ENCODE results near the gene NXPH3. TPM values are rescaled to one million over a fixed set of nuclear protein-coding genes. Genes with fewer than 3 reads are reported as not detected.

Gene NXPH3
- total RNA-seq, 1 experiment from 2014 or later: not detected

DNA sequence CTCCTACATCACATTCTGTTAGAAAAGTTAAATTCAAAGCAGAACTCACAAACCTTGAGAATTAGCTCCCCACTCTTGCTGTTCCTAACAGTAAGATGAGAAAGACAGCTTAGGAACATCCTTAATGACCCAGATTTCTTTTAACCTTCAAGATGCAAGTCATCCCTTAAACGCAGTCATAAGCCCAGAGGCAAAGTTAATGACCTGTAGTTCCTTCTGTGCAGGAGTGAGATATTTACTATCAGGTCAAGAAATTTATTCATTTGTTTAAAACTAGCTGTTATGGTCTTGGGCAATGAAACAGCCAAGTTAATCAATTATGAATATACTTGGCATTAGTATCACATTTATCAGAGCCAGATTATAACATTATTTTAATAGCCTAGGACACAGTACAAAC lies 37.1 kb downstream of the NXPH3 start:
- Histone ChIP-seq H3K4me2 (ENCODE audit: low read depth, low read length, poor library complexity, severe bottlenecking) (no peak overlapping the region), H3K36me3 (ENCODE audit: insufficient read depth, low read length) (peaks cover 22% of the 10 kb centered on the region; the same call in 1 of the 2 replicates), H3K9me2 (replicated peaks; ENCODE audit: insufficient read depth, low read length) (no peaks in the 10 kb centered on the region), H3K27ac (ENCODE audit: low read length) (no peak overlapping the region), H3K27me3 (ENCODE audit: low read length) (no peaks in the 10 kb centered on the region), H3K9me3 (ENCODE audit: low read length) (no peaks in the 10 kb centered on the region), H3K4me3 (ENCODE audit: low read length) (no peak overlapping the region), H3K4me1 (ENCODE audit: low read length) (no peaks in the 10 kb centered on the region), H2AFZ (ENCODE audit: low read length) (no peak overlapping the region), H3K9ac (ENCODE audit: low read length) (no peak overlapping the region), H4K20me1 (ENCODE audit: insufficient read depth, low read depth, low read length) (no peaks in the 10 kb centered on the region), H3K79me2 (ENCODE audit: low read length) (peaks cover 36% of the 10 kb centered on the region)
- no peak for DNase-seq

DNA sequence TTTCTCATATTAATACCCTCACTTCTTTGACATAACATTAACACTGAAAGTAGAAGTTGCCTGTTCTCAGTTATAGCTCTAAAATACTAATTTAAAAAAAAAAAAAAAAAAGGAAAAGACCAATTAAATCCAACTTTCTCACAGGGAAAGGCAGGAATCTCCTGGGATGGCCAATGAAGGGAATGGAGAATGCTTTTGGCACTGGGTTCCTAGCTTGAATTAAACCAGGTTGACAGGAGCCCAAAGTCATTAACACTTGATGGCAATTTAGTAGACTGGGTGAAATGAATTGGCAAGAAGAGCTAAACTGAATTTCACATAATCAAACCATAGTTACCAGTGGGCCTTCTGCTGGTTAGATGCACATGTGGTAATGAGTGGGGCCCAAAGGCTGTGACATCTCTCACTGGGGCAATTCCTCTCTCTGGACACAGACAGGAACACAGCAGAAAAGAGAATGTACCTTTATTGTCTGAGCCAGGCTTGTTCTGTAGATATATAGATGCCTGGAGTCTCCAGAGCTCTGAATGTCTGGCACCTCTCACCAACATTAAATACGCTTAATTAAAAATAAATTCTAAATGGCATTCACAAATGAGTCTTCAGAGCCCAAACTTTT lies 37.6 kb downstream of the NXPH3 start:
- DNase-seq: no peak
- H3K9ac ChIP-seq (ENCODE audit: low read length): no peak overlapping the region
- H3K36me3 ChIP-seq (ENCODE audit: insufficient read depth, low read length): peaks cover 23% of the 10 kb centered on the region; the same call in 1 of the 2 replicates
- H3K27ac ChIP-seq (ENCODE audit: low read length): no peak overlapping the region
- no peak overlapping the region for H3K4me2 ChIP-seq (ENCODE audit: low read depth, low read length, poor library complexity, severe bottlenecking)
- no peak overlapping the region for H2AFZ ChIP-seq (ENCODE audit: low read length)
- no peaks in the 10 kb centered on the region for H4K20me1 ChIP-seq (ENCODE audit: insufficient read depth, low read depth, low read length)
- H3K79me2 ChIP-seq (ENCODE audit: low read length): peaks cover 41% of the 10 kb centered on the region
- H3K27me3 ChIP-seq (ENCODE audit: low read length): no peaks in the 10 kb centered on the region
- no peaks in the 10 kb centered on the region for H3K4me1 ChIP-seq (ENCODE audit: low read length)
- H3K4me3 ChIP-seq (ENCODE audit: low read length): no peak overlapping the region
- no peaks in the 10 kb centered on the region for H3K9me3 ChIP-seq (ENCODE audit: low read length)
- H3K9me2 ChIP-seq (replicated peaks; ENCODE audit: insufficient read depth, low read length): no peaks in the 10 kb centered on the region

DNA sequence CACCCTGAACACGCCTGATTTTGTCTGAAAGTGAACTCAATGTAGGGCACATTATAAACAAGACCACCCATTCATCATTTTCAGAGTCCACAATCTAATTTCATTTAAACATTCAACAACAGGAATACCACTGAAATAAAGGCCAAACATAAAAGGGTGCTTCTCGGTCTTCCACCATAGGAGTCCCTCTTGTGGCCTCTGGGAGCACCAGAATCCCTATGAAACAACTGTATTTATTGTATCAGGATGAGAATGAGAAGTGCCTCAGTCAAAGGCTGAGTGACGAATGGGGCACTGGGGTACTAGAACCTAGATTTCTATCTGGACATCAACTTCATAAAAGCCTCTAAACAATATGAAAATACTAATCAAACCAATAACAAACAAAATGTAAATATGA lies 40.4 kb downstream of the NXPH3 start:
- Histone ChIP-seq H3K9me2 (replicated peaks; ENCODE audit: insufficient read depth, low read length) (no peaks in the 10 kb centered on the region), H3K4me2 (ENCODE audit: low read depth, low read length, poor library complexity, severe bottlenecking) (no peak overlapping the region), H3K36me3 (ENCODE audit: insufficient read depth, low read length) (peaks cover 29% of the 10 kb centered on the region; the same call in 1 of the 2 replicates), H3K4me1 (ENCODE audit: low read length) (no peaks in the 10 kb centered on the region), H3K9ac (ENCODE audit: low read length) (no peak overlapping the region), H2AFZ (ENCODE audit: low read length) (no peak overlapping the region), H4K20me1 (ENCODE audit: insufficient read depth, low read depth, low read length) (no peaks in the 10 kb centered on the region), H3K4me3 (ENCODE audit: low read length) (no peak overlapping the region), H3K27ac (ENCODE audit: low read length) (no peak overlapping the region), H3K9me3 (ENCODE audit: low read length) (no peaks in the 10 kb centered on the region), H3K27me3 (ENCODE audit: low read length) (no peaks in the 10 kb centered on the region), H3K79me2 (ENCODE audit: low read length) (peaks cover 45% of the 10 kb centered on the region)
- no peak for DNase-seq

DNA sequence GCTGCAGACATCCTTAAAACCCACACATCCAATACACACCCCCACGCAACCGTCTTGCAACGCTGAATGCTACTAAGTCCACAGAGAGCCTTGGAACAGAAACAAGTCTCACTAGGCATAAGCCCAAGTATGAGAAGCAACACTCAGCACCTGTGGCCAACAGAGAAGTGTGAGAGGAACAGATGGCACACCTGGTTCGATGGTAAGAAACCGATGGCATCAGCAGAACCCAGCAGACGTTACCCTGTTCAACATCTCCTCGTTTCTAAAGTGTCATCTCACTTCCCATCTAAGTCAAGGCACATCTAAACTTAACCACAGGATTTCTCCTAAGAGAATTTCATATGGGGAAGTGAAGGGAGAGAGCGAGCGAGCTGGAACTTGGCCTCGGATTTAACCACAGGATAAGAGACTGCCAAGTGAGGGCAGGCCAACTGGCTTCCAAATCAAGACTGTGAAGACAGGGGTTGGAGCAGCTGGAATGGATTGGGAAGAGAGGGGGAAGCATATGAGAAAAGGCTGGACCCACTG lies 41.0 kb downstream of the NXPH3 start:
- H3K36me3 ChIP-seq (ENCODE audit: insufficient read depth, low read length): peaks cover 34% of the 10 kb centered on the region
- H3K4me3 ChIP-seq (ENCODE audit: low read length): no peak overlapping the region
- H4K20me1 ChIP-seq (ENCODE audit: insufficient read depth, low read depth, low read length): no peaks in the 10 kb centered on the region
- DNase-seq: no peak
- no peak overlapping the region for H2AFZ ChIP-seq (ENCODE audit: low read length)
- H3K9ac ChIP-seq (ENCODE audit: low read length): no peak overlapping the region
- no peaks in the 10 kb centered on the region for H3K9me2 ChIP-seq (replicated peaks; ENCODE audit: insufficient read depth, low read length)
- H3K9me3 ChIP-seq (ENCODE audit: low read length): no peaks in the 10 kb centered on the region
- no peak overlapping the region for H3K4me2 ChIP-seq (ENCODE audit: low read depth, low read length, poor library complexity, severe bottlenecking)
- no peak overlapping the region for H3K27ac ChIP-seq (ENCODE audit: low read length)
- no peaks in the 10 kb centered on the region for H3K4me1 ChIP-seq (ENCODE audit: low read length)
- H3K79me2 ChIP-seq (ENCODE audit: low read length): peaks cover 45% of the 10 kb centered on the region
- no peaks in the 10 kb centered on the region for H3K27me3 ChIP-seq (ENCODE audit: low read length)

DNA sequence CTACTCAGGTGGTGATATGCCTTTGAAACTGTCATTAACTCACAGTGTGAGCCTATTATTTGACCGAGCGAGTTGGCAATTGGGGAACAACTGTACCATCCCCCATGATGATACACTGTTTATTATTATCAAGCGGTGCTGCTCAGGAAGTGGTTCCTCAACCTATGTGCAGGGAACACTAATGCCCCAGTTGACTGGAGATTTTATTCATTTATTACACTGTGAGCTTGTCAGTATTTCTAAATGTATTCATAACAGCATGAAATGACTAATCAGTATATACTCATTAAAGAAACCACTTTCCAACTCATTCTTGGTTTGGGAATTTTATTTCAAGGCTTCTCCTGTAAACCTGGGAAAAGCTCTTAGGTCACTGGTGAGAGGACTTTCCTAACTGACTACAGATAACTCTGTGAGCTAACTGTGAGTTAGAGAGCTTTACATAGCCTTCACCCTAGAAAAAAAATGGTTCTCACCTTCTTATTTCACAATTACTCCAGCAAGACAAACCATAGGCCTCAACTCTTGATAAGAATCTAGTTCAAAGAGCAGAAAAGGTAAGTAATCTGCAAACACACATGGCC lies 42.4 kb downstream of the NXPH3 start:
- Histone ChIP-seq H3K9me3 (ENCODE audit: low read length) (no peaks in the 10 kb centered on the region), H3K9me2 (replicated peaks; ENCODE audit: insufficient read depth, low read length) (no peaks in the 10 kb centered on the region), H3K27ac (ENCODE audit: low read length) (no peak overlapping the region), H3K4me1 (ENCODE audit: low read length) (no peaks in the 10 kb centered on the region), H3K4me2 (ENCODE audit: low read depth, low read length, poor library complexity, severe bottlenecking) (no peak overlapping the region), H3K9ac (ENCODE audit: low read length) (no peak overlapping the region), H4K20me1 (ENCODE audit: insufficient read depth, low read depth, low read length) (no peaks in the 10 kb centered on the region), H2AFZ (ENCODE audit: low read length) (no peak overlapping the region), H3K36me3 (ENCODE audit: insufficient read depth, low read length) (peaks cover 46% of the 10 kb centered on the region), H3K27me3 (ENCODE audit: low read length) (no peaks in the 10 kb centered on the region), H3K4me3 (ENCODE audit: low read length) (no peak overlapping the region), H3K79me2 (ENCODE audit: low read length) (peaks cover 42% of the 10 kb centered on the region)
- no peak for DNase-seq

DNA sequence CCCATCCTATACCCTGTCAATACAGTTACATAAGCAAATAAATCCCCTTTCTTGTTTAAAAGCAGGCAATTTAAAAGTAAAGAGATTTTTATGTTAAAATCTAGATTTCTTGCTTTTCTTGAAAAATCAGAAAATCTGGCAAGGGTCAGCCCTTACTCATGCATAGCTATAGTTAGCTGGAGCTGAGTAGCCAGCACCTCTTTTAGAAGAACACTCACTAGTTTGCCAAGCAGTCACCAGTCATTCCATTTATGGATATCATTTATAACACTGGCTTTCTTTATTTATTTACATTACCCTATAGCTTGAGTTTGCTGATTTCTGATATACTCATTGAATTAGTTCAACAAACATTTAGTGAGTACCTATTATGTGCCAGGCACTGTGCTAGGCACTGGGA lies 45.7 kb downstream of the NXPH3 start:
- Histone ChIP-seq H3K27ac (ENCODE audit: low read length) (no peak overlapping the region), H3K9ac (ENCODE audit: low read length) (no peak overlapping the region), H3K27me3 (ENCODE audit: low read length) (no peaks in the 10 kb centered on the region), H3K79me2 (ENCODE audit: low read length) (peaks cover 48% of the 10 kb centered on the region), H2AFZ (ENCODE audit: low read length) (no peak overlapping the region), H3K9me3 (ENCODE audit: low read length) (no peaks in the 10 kb centered on the region), H4K20me1 (ENCODE audit: insufficient read depth, low read depth, low read length) (no peaks in the 10 kb centered on the region), H3K4me2 (ENCODE audit: low read depth, low read length, poor library complexity, severe bottlenecking) (no peak overlapping the region), H3K4me1 (ENCODE audit: low read length) (no peaks in the 10 kb centered on the region), H3K9me2 (replicated peaks; ENCODE audit: insufficient read depth, low read length) (no peaks in the 10 kb centered on the region), H3K4me3 (ENCODE audit: low read length) (no peak overlapping the region), H3K36me3 (ENCODE audit: insufficient read depth, low read length) (peaks cover 37% of the 10 kb centered on the region)
- no peak for DNase-seq

DNA sequence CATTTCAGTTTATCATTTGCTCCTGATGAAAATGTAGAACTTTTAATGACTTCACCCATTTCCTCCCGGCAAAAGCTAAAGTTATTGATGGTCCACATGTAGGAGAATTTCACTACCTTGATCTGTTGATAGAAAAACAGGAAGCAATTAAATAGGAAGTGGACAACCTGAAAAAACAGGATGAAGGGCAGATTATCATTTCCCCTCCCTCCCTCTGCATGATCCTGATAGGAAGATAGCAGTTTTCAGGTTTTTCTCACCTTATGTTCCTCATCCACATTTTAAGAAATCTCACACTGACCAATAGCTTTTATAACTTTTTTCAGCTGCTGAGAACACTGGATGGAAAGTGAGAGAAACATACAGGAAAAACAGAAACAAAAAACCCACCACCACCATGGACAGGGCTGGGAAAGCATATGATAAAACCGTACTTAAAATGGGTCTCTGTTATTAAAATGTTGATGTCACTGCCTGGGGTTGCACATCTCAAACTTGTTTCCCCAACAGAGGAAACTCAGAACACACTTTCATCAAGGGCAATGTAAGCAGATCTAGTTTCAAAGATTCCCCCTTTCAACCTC lies 46.4 kb downstream of the NXPH3 start:
- H3K4me1 ChIP-seq (ENCODE audit: low read length): no peaks in the 10 kb centered on the region
- H3K27me3 ChIP-seq (ENCODE audit: low read length): no peaks in the 10 kb centered on the region
- no peak overlapping the region for H3K27ac ChIP-seq (ENCODE audit: low read length)
- peaks cover 37% of the 10 kb centered on the region for H3K36me3 ChIP-seq (ENCODE audit: insufficient read depth, low read length)
- H3K9me2 ChIP-seq (replicated peaks; ENCODE audit: insufficient read depth, low read length): no peaks in the 10 kb centered on the region
- H4K20me1 ChIP-seq (ENCODE audit: insufficient read depth, low read depth, low read length): no peaks in the 10 kb centered on the region
- no peak overlapping the region for H3K9ac ChIP-seq (ENCODE audit: low read length)
- no peaks in the 10 kb centered on the region for H3K9me3 ChIP-seq (ENCODE audit: low read length)
- H3K4me3 ChIP-seq (ENCODE audit: low read length): no peak overlapping the region
- H3K4me2 ChIP-seq (ENCODE audit: low read depth, low read length, poor library complexity, severe bottlenecking): no peak overlapping the region
- H3K79me2 ChIP-seq (ENCODE audit: low read length): peaks cover 50% of the 10 kb centered on the region
- no peak for DNase-seq
- H2AFZ ChIP-seq (ENCODE audit: low read length): no peak overlapping the region

DNA sequence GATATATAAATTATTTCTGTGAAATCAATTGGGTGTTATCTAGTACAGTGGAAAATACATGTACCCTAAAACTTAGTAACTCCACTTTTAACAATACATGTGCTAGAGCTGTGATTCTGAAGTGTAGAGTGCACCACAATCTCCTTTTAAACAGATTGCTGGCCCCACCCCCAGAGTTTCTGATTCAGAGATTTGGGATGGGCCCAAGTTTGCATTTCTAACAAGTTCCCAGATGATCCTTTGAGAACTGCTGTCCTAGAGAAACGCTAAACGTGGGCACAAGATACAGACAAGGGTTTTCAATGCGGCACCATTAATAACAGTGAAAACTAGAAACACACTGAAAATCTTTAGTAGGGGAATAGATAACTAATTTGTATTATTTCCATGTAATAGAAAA lies 49.2 kb downstream of the NXPH3 start:
- Histone ChIP-seq H3K79me2 (ENCODE audit: low read length) (peaks cover 73% of the 10 kb centered on the region), H4K20me1 (ENCODE audit: insufficient read depth, low read depth, low read length) (no peaks in the 10 kb centered on the region), H3K27me3 (ENCODE audit: low read length) (no peaks in the 10 kb centered on the region), H3K4me2 (ENCODE audit: low read depth, low read length, poor library complexity, severe bottlenecking) (no peak overlapping the region), H2AFZ (ENCODE audit: low read length) (no peak overlapping the region), H3K4me3 (ENCODE audit: low read length) (no peak overlapping the region), H3K4me1 (ENCODE audit: low read length) (no peaks in the 10 kb centered on the region), H3K9ac (ENCODE audit: low read length) (no peak overlapping the region), H3K36me3 (ENCODE audit: insufficient read depth, low read length) (peaks cover 23% of the 10 kb centered on the region), H3K27ac (ENCODE audit: low read length) (no peak overlapping the region), H3K9me3 (ENCODE audit: low read length) (no peaks in the 10 kb centered on the region), H3K9me2 (replicated peaks; ENCODE audit: insufficient read depth, low read length) (no peaks in the 10 kb centered on the region)
- DNase-seq: no peak

Measured in Karpas-422 (cell line).